GM19463 (cell line): Measurements from ENCODE around the gene BBX.

Experiments used
- ATAC-seq: cut with Tn5 transposase; IDR thresholded peaks from one replicate; pipeline ENCODE4 v1.9.1; 2021; ENCODE audit warnings: mild to moderate bottlenecking, moderate library complexity; ENCODE audit not compliant: unreplicated experiment

The BBX gene

GRCh38 chr3:107522510-107523288 is at the start of gene BBX:
Gene BBX, plus strand, starts transcription at chr3:107522962. Its CDS starts 187,499 bp downstream, at chr3:107710461.
- ATAC-seq, result peak; percentile 88

- no peak for ATAC-seq
These were observed 46.3 kb upstream of the BBX start for GRCh38 chr3:107476462-107476861.

- no peak for ATAC-seq
These were observed 35.3 kb upstream of the BBX start for GRCh38 chr3:107487490-107487889.

- ATAC-seq, result no peak
These were observed 33.8 kb upstream of the BBX start for GRCh38 chr3:107488942-107489341.

GRCh38 chr3:107493134-107493533 is 29.6 kb upstream of the BBX start:
- ATAC-seq, result no peak

- no peak for ATAC-seq
These were observed 25.9 kb upstream of the BBX start for GRCh38 chr3:107496855-107497254.

GRCh38 chr3:107498646-107499045 is 24.1 kb upstream of the BBX start:
- ATAC-seq, result no peak

- ATAC-seq, result no peak
These were observed 16.3 kb upstream of the BBX start for GRCh38 chr3:107506458-107506857.

- no peak for ATAC-seq
These were observed 14.4 kb upstream of the BBX start for GRCh38 chr3:107508331-107508730.

GRCh38 chr3:107512108-107512507 is 10.7 kb upstream of the BBX start:
- no peak for ATAC-seq

- no peak for ATAC-seq
These were observed 8.3 kb upstream of the BBX start for GRCh38 chr3:107514453-107514852.

- no peak for ATAC-seq
These were observed 6.3 kb upstream of the BBX start for GRCh38 chr3:107516475-107516874.

- ATAC-seq, result no peak
These were observed 2.2 kb upstream of the BBX start for GRCh38 chr3:107520535-107520934.

- ATAC-seq, result no peak
These were observed 1.2 kb upstream of the BBX start for GRCh38 chr3:107521469-107522059.

GRCh38 chr3:107523289-107523538 is 452 bp downstream of the BBX start:
- peak; percentile 28 for ATAC-seq

- peak; percentile 29 for ATAC-seq
These were observed 970 bp downstream of the BBX start for GRCh38 chr3:107523539-107524325.

GRCh38 chr3:107524326-107524840 is 1.6 kb downstream of the BBX start:
- no peak for ATAC-seq

- no peak for ATAC-seq
These were observed 2.3 kb downstream of the BBX start for GRCh38 chr3:107524841-107525643.

GRCh38 chr3:107525644-107526305 is 3.0 kb downstream of the BBX start:
- no peak for ATAC-seq

GRCh38 chr3:107531917-107532469 is 9.2 kb downstream of the BBX start:
- no peak for ATAC-seq
